SJCRH30 (cell line): ENCODE results near the gene TPD52L1. TPM values are rescaled to one million over a fixed set of nuclear protein-coding genes. Genes with fewer than 3 reads are reported as not detected.
"Not testable (repeated sequence)": the region's sequence is repeated elsewhere in the genome, so short reads cannot be mapped to it uniquely, and the experiment has no call there.

ENCODE experiments used
- DNase-seq, 2 experiments: peaks; one replicate each; pipeline ENCODE4 v3.0.0-alpha.2; 2015 to 2020
- H3K27ac ChIP-seq: fragments of 250-450 bp; sonication (Bioruptor Pico); 2 replicates; pipeline ENCODE4 v1.5.1; 2020; ENCODE audit warnings: mild to moderate bottlenecking, moderate library complexity
- H3K27me3 ChIP-seq: fragments of 250-450 bp; sonication (Bioruptor Pico); 2 replicates; pipeline ENCODE4 v1.5.1; 2020; ENCODE audit warnings: mild to moderate bottlenecking, moderate library complexity
- H3K36me3 ChIP-seq: fragments of 250-450 bp; sonication (Bioruptor Pico); 2 replicates; pipeline ENCODE4 v1.5.1; 2020; ENCODE audit warnings: mild to moderate bottlenecking, moderate library complexity
- H3K4me1 ChIP-seq: fragments of 250-450 bp; sonication (Bioruptor Pico); 2 replicates; pipeline ENCODE4 v1.5.1; 2020; ENCODE audit warnings: mild to moderate bottlenecking, moderate library complexity
- H3K4me3 ChIP-seq: fragments of 250-450 bp; sonication (Bioruptor Pico); 2 replicates; pipeline ENCODE4 v1.5.1; 2020; ENCODE audit warnings: mild to moderate bottlenecking, moderate library complexity
- H3K9me3 ChIP-seq: fragments of 250-450 bp; sonication (Bioruptor Pico); replicated peaks from 2 replicates; pipeline ENCODE4 v1.5.1; 2020; ENCODE audit warnings: mild to moderate bottlenecking, moderate library complexity
- total RNA-seq: library from RNA; depleted of rRNA; stranded (reverse); fragments of >200 nt; shearing (Covaris generic); gene quantifications from 2 replicates; pipeline ENCODE4 v1.2.3, GENCODE V29; 2014

TPD52L1 gene
- total RNA-seq, 1 experiment from 2014 or later, result not detected

DNA sequence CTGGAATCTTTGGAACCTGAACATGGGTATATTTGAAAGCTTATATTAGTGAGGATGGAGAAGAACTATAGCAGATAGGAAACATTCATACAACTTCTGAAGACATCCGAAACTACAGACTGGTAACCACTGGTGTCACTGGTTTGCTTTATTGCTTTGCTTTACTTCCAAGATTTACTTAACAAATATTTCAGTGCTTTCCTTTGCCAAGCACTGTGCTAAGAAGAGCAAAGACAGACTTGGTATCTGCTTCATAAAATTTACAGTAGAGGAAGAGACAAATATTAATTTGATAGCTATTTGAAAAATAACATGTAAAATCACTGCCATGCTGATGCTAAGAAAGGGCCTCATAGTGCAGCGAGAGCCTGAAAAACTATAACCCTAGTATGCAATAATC lies 1.8 kb downstream of the TPD52L1 start:
- no peaks in the 10 kb centered on the region for H3K36me3 ChIP-seq
- no peaks in the 10 kb centered on the region for H3K27me3 ChIP-seq
- H3K4me1 ChIP-seq, result no peaks in the 10 kb centered on the region
- no peak overlapping the region for H3K4me3 ChIP-seq
- no peak overlapping the region for H3K27ac ChIP-seq
- DNase-seq, result no peak
- no peaks in the 10 kb centered on the region for H3K9me3 ChIP-seq

DNA sequence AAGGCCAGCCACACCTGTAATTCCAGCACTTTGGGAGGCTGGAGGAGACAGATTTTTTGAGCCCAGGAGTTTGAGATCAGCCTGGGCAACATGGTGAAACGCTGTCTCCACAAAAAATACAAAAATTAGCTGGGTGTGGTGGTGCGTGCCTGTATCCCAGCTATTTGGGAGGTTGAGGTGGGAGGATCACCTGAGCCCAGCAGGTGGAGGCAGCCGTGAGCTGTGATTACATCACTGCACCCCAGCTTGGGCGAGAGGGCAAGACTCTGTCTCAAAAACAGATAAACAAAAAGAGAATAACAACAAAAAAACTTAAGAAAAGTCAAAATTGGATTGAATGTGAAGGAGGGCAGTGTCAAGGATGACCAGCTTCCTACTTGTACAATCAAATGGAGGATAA lies 2.9 kb downstream of the TPD52L1 start:
- DNase-seq, result no peak
- H3K4me3 ChIP-seq, result no peak overlapping the region
- H3K4me1 ChIP-seq, result no peaks in the 10 kb centered on the region
- H3K9me3 ChIP-seq, result no peaks in the 10 kb centered on the region
- H3K27ac ChIP-seq, result no peak overlapping the region
- no peaks in the 10 kb centered on the region for H3K27me3 ChIP-seq
- H3K36me3 ChIP-seq, result no peaks in the 10 kb centered on the region

DNA sequence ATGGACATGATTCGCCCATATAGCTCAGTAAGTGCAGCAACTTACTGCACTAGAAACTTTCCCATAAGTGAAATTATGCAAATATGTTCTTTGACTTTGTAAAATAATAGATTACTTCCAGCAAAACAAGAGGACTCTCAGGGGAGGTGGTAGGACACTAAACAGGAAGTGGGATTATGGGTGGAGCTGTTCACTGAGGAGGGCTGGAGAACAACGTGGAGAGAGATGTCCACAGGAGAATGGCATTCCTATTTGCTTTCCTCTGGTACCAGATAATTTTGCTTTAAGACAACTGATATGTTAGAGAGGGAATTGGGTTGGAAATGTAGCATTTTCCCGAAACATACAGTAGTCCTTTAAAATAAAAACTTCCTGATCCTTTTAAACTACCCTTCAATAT lies 3.7 kb downstream of the TPD52L1 start:
- Histone ChIP-seq H3K9me3 (no peaks in the 10 kb centered on the region), H3K4me1 (no peaks in the 10 kb centered on the region), H3K27me3 (no peaks in the 10 kb centered on the region), H3K27ac (no peak overlapping the region), H3K4me3 (no peak overlapping the region), H3K36me3 (no peaks in the 10 kb centered on the region)
- DNase-seq, result no peak

DNA sequence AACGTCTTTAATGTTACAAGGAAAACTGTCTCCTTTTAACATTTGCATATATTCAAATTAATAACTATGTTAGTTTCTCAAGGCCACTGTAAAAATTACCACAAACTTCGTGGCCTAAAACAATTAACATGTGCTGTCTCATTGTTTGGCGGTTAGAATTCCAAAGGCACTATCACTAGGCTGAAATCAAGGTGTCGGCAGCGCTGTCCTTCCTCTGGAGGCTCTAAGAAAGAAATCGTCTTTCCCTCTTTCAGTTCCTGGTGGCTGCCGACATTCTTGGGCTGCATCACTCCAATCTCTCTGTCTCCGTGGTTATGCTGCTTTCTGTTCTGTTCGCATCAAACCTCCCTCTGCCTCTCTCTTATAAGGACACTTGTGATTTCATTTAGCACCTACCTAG lies 4.2 kb downstream of the TPD52L1 start:
- H3K36me3 ChIP-seq, result no peaks in the 10 kb centered on the region
- no peak overlapping the region for H3K27ac ChIP-seq
- H3K9me3 ChIP-seq, result no peaks in the 10 kb centered on the region

DNA sequence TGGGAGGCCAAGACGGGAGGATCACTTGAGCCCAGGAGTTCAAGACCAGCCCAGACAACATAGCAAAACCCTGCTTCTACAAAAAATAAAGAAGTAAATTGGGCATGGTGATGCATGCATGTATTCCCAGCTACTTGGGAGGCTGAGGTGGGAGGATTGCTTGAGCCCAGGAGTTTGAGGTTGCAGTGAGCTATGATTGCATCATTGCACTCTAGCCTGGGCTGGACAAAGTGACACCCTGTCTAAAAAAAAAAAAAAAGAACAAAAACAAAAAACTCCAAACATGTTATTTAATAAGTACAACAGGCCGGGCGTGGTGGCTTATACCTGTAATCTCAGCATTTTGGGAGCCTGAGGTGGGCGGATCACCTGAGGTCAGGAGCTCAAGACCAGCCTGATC lies 9.8 kb downstream of the TPD52L1 start:
- not testable (repeated sequence) for H3K4me1 ChIP-seq, H3K9me3 ChIP-seq, DNase-seq, H3K4me3 ChIP-seq, H3K36me3 ChIP-seq, H3K27me3 ChIP-seq, H3K27ac ChIP-seq

More for the DNA sequence above, 4.2 kb downstream of the TPD52L1 start:
- Histone ChIP-seq H3K4me1 (no peaks in the 10 kb centered on the region), H3K27me3 (no peaks in the 10 kb centered on the region), H3K4me3 (no peak overlapping the region)
- no peak for DNase-seq

DNA sequence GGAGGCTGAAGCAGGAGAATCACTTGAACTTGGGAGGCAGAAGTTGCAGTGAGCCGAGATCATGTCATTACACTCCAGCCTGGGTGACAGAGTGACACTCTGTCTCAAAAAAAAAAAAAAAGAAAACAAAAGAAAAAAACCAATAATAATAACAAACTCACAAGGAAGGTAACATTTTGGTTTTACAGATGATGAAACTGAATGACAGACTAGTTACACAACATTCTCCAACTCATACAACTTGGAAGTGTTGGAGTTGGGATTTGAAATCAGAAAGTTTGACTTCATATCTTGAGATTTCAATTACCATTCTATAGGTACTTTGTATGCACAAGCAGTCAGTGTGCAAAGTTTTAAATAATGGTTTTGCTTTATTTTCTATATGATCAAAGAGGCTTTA lies 10.2 kb downstream of the TPD52L1 start:
- Histone ChIP-seq H3K4me3 (no peak overlapping the region), H3K9me3 (no peaks in the 10 kb centered on the region), H3K4me1 (no peaks in the 10 kb centered on the region), H3K36me3 (no peaks in the 10 kb centered on the region), H3K27ac (no peak overlapping the region), H3K27me3 (0 out of 2 replicates have a peak, but pooled peaks cover 3% of the 10 kb centered on the region)
- DNase-seq, result no peak

DNA sequence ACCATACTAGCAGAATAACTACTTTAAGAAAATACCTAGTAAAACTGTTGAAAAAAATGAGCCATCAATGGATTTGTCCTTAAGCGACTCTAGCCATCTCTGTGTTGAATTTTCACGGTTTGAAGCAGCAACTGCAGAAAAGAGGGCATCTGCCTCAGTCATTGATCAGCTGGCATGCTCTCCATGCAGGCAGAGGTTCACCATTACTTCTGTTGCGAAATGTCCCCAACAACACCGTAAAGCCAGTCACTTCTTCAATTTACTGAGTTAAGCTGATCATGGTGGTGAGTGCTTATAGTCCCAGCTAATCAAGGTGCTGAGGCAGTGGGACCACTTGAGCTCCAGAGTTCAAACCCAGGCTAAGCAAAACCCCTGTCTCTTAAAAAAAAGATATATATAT lies 11.1 kb downstream of the TPD52L1 start:
- H3K36me3 ChIP-seq, result no peaks in the 10 kb centered on the region
- 0 out of 2 replicates have a peak, but pooled peaks cover 3% of the 10 kb centered on the region for H3K27me3 ChIP-seq
- H3K9me3 ChIP-seq, result no peaks in the 10 kb centered on the region
- no peaks in the 10 kb centered on the region for H3K4me1 ChIP-seq
- no peak overlapping the region for H3K27ac ChIP-seq
- H3K4me3 ChIP-seq, result no peak overlapping the region
- DNase-seq, result no peak

DNA sequence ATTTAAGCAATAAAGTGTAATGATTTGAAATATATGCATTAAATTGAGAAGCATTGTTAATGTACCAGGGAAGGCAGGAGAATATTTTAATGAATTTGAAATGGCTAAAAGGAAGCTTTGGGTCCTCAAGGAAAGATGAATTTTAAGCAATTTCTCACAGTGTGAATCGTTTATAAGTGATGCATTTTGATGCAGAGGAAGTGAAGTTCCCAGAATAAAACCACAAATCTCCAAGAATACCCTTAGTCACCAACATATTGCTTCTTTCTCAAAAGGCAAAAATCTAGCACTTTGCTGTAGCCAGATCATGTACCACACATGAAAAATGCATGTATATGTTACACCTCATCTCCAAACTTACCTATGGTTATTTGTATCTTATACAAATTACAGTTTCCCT lies 11.7 kb downstream of the TPD52L1 start:
- no peak overlapping the region for H3K4me3 ChIP-seq
- no peaks in the 10 kb centered on the region for H3K4me1 ChIP-seq
- no peaks in the 10 kb centered on the region for H3K36me3 ChIP-seq
- no peak overlapping the region for H3K27ac ChIP-seq
- DNase-seq, result no peak
- 0 out of 2 replicates have a peak, but pooled peaks cover 3% of the 10 kb centered on the region for H3K27me3 ChIP-seq
- no peaks in the 10 kb centered on the region for H3K9me3 ChIP-seq

DNA sequence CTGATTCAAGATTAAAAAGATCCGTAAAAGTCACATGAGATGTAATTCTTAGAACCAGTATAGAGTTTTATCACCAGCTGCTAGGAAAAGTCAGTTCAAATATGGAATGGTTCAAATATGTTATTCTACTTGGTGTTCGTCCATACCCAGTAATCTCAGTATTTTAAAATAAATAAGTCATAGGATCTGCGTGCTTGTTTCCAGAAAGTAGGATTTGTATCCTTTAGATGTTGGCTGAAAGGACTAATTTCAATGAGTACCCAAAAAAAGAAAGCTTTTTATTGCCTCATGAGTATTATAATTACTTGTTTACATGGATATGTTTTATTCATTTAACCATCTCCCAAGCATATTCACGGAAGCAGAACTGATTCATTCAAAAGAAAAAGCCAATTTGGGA lies 12.2 kb downstream of the TPD52L1 start:
- Histone ChIP-seq H3K36me3 (no peaks in the 10 kb centered on the region), H3K27ac (no peak overlapping the region), H3K27me3 (0 out of 2 replicates have a peak, but pooled peaks cover 3% of the 10 kb centered on the region), H3K9me3 (no peaks in the 10 kb centered on the region), H3K4me3 (no peak overlapping the region), H3K4me1 (no peaks in the 10 kb centered on the region)
- DNase-seq, result no peak

DNA sequence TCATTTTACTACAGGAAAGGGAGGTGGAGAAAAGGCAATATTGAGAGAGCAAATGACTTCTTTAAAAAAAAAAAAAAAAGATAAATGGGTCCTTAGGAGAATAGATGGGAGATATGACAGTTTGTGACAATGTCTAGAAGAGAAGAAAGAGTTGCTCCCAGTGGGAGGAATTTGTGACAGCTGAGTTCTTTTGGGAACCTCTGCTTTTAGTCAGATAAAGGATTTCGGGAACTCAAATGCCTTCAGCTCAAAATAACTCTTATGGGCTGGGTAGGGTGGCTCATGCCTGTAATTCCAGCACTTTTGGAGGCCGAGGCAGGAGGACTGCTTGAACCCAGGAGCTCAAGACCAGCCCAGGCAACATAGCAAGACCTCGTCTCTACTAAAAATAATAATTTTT lies 13.1 kb downstream of the TPD52L1 start:
- no peak overlapping the region for H3K27ac ChIP-seq
- DNase-seq, result no peak
- H3K36me3 ChIP-seq, result no peaks in the 10 kb centered on the region
- no peaks in the 10 kb centered on the region for H3K4me1 ChIP-seq
- no peaks in the 10 kb centered on the region for H3K9me3 ChIP-seq
- 0 out of 2 replicates have a peak, but pooled peaks cover 3% of the 10 kb centered on the region for H3K27me3 ChIP-seq
- no peak overlapping the region for H3K4me3 ChIP-seq

DNA sequence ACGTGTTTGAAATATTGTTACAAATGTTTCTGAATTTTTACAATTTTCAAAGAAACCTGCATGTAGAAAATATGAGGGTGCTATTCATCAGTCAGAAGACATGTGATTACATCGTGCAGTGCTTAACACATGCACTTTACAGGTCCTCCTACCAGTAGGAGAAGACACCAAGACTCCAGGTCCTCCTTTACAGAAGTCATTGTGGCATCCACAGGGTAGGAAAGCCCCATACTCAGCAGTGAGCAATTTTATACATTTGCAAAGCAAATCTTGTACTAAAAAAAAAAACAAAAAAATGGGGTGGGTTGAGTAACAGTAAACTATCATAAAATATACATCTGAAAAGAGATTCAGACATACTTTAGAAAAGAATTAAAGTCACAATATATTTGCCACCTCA lies 14.0 kb downstream of the TPD52L1 start:
- Histone ChIP-seq H3K4me1 (no peaks in the 10 kb centered on the region), H3K4me3 (no peak overlapping the region), H3K27ac (no peak overlapping the region), H3K9me3 (no peaks in the 10 kb centered on the region), H3K36me3 (no peaks in the 10 kb centered on the region), H3K27me3 (0 out of 2 replicates have a peak, but pooled peaks cover 3% of the 10 kb centered on the region)
- DNase-seq, result no peak

DNA sequence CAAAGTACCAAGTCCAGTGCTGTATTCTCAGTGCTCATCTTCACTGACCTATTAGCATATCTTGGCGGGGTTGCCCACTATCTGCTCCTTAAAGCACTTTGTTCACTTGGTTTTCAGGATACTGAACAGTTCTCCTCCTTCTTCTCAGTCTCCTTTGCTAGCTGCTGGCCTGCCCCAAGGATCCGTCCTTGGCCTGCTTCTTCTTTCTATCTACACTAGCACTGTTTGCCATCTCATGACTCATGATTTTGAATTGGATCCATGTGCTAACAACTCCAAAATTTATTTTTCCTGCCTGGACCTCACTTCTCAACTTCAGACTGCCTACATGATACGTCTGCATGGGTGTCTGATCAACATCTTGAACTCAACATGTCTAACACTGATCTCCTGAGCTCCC lies 15.5 kb downstream of the TPD52L1 start:
- no peak for DNase-seq
- Histone ChIP-seq H3K9me3 (no peaks in the 10 kb centered on the region), H3K4me3 (no peak overlapping the region), H3K27me3 (0 out of 2 replicates have a peak, but pooled peaks cover 2% of the 10 kb centered on the region), H3K36me3 (no peaks in the 10 kb centered on the region), H3K27ac (no peak overlapping the region), H3K4me1 (no peaks in the 10 kb centered on the region)

DNA sequence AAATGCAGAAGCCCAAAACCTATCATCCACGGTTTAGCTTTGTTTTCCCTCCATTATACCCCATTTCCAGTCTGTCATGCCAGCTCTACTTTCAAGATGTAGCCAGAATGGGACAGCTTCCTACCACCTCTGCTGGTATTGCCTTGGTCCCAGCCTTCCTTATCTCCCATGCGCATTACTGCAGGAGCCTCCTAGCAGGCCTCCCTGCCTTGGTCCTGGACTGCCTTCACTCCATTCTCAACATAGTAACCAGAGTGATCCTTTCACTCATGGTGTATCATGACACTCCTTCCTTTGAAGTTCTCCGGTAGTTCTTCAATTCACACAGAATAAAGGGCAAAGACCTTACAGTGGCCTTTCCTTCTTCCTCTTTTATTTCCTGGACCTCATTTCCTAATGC lies 15.9 kb downstream of the TPD52L1 start:
- Histone ChIP-seq H3K4me1 (no peaks in the 10 kb centered on the region), H3K27ac (no peak overlapping the region), H3K4me3 (no peak overlapping the region), H3K9me3 (no peaks in the 10 kb centered on the region), H3K36me3 (no peaks in the 10 kb centered on the region), H3K27me3 (no peaks in the 10 kb centered on the region)
- no peak for DNase-seq

DNA sequence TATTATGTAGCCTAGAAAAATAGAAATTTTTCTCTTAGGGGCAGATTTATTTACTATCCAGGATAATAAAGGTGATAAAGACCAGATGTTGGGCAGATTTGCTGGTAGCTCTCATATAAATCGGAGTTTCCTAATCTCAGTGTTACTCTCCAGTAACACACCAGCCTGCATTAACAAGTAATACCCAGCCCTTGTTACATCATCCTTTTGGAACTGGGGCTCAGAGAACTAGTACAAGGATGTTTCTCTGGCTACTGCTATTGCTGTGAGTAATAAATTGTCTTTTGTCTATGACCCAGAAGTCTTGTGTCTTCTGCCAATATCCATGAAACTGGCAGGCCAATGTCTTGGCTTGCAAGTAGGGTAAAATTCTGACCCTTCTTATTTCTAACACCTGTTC lies 16.8 kb downstream of the TPD52L1 start:
- Histone ChIP-seq H3K4me3 (no peak overlapping the region), H3K9me3 (no peaks in the 10 kb centered on the region), H3K4me1 (no peaks in the 10 kb centered on the region), H3K36me3 (no peaks in the 10 kb centered on the region), H3K27me3 (no peaks in the 10 kb centered on the region), H3K27ac (no peak overlapping the region)
- no peak for DNase-seq

DNA sequence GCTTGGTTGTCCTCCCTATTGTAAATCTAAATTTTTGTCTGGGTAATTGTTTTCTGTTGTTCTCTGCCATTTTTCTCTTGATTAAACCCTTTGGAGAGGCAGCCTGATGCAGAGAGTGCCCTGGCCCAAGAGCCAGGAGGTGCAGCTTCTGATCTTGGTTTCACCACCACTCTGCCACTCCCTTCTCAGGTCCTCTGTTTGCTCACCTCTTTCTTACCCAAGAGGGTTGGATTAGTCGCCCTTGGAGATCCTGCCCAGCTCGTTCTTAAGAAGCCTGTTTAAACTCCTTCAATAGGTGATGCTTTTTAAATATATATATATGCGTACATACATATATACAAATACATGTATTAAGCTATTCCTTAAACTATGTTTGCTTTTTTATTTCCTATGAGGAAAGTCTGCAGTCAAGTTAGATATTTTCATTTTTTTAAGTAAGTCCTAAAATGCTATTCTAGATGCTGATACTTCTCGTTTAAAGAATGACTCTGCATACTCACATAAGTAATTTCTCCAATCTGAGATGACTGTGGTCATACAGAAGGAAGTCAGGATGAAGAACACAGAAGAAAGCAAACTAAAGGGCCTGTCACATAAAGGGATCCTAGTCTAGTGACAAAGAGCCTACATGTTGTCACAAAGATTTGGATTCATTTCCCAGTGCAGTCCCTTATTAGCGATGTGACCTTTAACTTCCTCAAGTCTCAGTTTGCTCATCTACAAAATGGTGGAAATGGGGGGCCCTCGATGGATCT lies 19.9 kb downstream of the TPD52L1 start:
- no peaks in the 10 kb centered on the region for H3K9me3 ChIP-seq
- H3K27ac ChIP-seq, result no peak overlapping the region
- H3K36me3 ChIP-seq, result no peaks in the 10 kb centered on the region
- no peaks in the 10 kb centered on the region; the same call in 1 of the 2 replicates for H3K27me3 ChIP-seq
- no peak for DNase-seq
- no peak overlapping the region for H3K4me3 ChIP-seq
- H3K4me1 ChIP-seq, result no peaks in the 10 kb centered on the region

DNA sequence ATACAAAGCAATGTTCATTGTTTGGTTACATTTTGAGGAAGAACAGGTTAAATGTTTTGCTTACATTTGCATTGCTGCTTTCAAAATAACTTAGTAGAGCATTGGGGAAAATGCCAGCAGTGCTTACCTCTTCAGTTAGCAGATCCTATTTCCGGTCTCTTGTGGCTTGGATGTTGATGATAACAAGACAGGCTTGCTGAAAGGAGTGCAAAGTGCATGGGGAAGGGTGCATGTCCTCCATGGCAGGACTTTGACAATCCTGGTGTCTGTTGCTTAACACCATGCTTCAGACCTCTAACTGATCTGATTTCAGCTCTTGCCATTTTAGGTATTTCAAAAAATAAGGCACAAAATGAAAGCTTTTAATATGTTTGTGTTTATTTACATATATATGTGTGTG lies 21.1 kb downstream of the TPD52L1 start:
- no peak for DNase-seq
- H3K27ac ChIP-seq, result no peak overlapping the region
- H3K36me3 ChIP-seq, result no peaks in the 10 kb centered on the region
- no peaks in the 10 kb centered on the region for H3K9me3 ChIP-seq
- no peak overlapping the region for H3K4me3 ChIP-seq
- H3K27me3 ChIP-seq, result no peaks in the 10 kb centered on the region; the same call in 1 of the 2 replicates
- no peaks in the 10 kb centered on the region for H3K4me1 ChIP-seq
